Activated naive CD8-positive, alpha-beta T cell (primary cell): Measurements from ENCODE around the gene ABI3BP.

Source experiments
- H3K27ac Mint-ChIP-seq: one replicate; pipeline ENCODE4 v1.8.0; 2021; ENCODE audit warnings: mixed read lengths
- H3K27me3 Mint-ChIP-seq: one replicate; pipeline ENCODE4 v1.8.0; 2021; ENCODE audit warnings: mixed read lengths
- H3K36me3 Mint-ChIP-seq: one replicate; pipeline ENCODE4 v1.8.0; 2021; ENCODE audit warnings: mixed read lengths
- H3K4me1 Mint-ChIP-seq: one replicate; pipeline ENCODE4 v1.8.0; 2021; ENCODE audit warnings: low read depth, mixed read lengths
- H3K4me3 Mint-ChIP-seq: one replicate; pipeline ENCODE4 v1.8.0; 2021; ENCODE audit warnings: mild to moderate bottlenecking, mixed read lengths
- H3K9me3 Mint-ChIP-seq: one replicate; pipeline ENCODE4 v1.8.0; 2021; ENCODE audit warnings: low read depth, mixed read lengths

ABI3BP gene

DNA sequence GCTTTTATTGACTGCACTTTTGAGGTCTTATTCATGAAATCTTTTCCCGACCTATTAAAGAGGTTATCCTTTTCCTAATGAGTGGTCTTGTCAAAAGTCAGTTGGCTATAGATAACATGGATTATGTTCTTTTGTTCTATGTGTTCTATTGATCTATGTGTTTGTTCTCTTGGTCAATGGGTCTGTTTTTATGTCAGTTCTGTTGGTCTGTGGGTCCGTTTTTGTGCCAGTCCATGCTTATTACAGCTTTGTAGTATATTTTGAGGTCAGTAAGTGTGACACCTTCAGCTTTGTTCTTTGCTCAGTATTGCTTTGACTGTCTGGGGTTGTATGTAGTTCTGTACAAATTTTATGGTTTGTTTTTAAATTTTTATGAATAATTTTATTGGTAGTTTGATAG is 276.2 kb downstream of the ABI3BP start:
- Mint-ChIP-seq H3K36me3 (peaks cover 19% of the 10 kb centered on the region), H3K27me3 (no peaks in the 10 kb centered on the region), H3K27ac (no peak overlapping the region), H3K4me1 (peaks cover 55% of the 10 kb centered on the region), H3K4me3 (peak overlapping the region; percentile 6), H3K9me3 (no peaks in the 10 kb centered on the region)

DNA sequence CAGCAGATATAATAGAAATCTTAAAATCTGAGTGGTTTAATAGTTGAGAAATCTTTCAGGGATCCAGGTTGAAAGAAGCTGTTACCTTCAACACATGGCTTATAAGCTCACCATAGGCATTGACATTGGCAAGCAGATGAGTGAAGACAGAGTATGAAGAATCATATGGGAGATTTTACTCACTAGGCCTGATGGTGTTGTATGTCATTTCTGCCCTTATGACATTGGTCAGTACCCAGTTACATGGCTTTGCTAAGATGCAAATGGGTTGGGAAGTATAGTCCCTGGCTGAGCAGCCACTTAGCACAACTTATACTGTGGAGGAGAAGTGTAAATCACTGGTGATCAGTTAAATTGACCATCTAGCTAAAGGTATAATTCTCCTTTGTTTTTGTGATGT is 278.0 kb downstream of the ABI3BP start:
- Mint-ChIP-seq H3K4me1 (peaks cover 73% of the 10 kb centered on the region), H3K27me3 (no peaks in the 10 kb centered on the region), H3K36me3 (peaks cover 21% of the 10 kb centered on the region), H3K9me3 (no peaks in the 10 kb centered on the region), H3K4me3 (peak overlapping the region; percentile 9), H3K27ac (no peak overlapping the region)

- Mint-ChIP-seq H3K4me1 (peaks cover 49% of the 10 kb centered on the region), H3K27ac (peak overlapping the region; percentile 52), H3K36me3 (peaks cover 18% of the 10 kb centered on the region), H3K9me3 (no peaks in the 10 kb centered on the region), H3K27me3 (peaks cover 6% of the 10 kb centered on the region), H3K4me3 (peak overlapping the region; percentile 81)
These were observed 282.8 kb downstream of the ABI3BP start for GRCh38 chr3:100710261-100710968.

DNA sequence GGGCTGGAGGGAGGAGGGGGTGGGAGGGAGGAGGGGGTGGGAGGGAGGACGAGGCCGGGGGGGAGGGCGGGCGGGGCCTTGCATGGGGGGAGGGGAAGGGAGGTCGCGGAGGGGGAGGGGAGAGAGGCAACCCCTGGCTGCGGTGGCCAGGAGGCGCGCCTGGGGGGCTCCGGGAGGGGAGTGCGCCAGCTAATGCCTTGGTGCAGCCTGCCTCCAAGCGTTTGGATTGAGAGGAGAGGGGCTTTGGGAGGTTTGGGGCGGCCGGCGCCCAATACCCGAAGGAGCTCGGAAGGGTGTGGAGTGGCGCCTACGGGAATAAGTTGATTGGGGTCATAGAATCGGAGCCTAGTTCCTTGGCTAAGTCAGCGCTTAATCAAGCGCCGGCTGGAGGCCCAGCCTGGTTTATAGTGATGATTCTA is 283.4 kb downstream of the ABI3BP start:
- Mint-ChIP-seq H3K4me3 (peak overlapping the region; percentile 81), H3K4me1 (peaks cover 43% of the 10 kb centered on the region), H3K9me3 (no peaks in the 10 kb centered on the region), H3K36me3 (peaks cover 13% of the 10 kb centered on the region), H3K27ac (peak overlapping the region; percentile 52), H3K27me3 (peaks cover 6% of the 10 kb centered on the region)

DNA sequence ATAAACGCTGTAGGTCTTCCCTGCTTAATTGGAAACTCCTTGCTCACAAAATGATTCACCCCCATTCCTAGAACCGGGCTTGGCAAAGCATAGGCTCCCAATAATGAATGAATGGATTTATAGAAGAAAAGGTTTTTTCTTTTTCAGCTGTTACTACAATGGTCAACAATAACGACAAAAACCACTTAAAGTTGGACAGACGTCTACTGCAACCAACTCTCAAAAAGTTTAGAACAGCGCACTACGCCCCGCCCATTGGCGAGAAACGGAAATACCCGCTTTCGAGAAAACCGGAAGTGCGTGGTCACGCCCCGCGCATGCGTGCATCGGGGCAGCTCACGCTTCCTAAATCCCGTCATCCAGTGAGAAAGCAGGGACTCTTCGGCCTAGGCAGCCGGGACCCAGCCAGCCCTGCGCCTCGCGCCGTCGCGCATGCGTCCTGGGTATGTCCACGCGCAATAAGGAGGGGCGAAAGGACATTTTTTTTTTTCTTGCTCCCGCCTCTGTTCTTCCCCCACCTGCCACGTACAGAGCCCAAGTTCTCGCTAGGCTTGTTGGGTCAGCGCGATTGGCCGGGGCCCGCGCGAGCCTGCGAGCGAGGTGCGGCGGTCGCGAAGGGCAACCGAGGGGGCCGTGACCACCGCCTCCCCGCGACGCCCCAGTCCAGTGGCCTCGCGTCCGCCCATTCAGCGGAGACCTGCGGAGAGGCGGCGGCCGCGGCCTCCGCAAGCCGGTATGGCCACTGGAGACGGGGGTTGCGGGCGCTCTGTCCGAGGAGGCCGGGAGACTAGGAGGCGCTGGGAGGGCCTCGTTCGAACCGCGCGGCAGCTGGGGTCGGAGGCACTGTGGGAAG is 284.0 kb downstream of the ABI3BP start, which contains the start of gene TFG:
Gene TFG (plus strand): TSS at position 506 of the 853 bp plus-strand sequence. CDS start 4,192 bp downstream, outside the sequence.
- peaks cover 42% of the 10 kb centered on the region for H3K4me1 Mint-ChIP-seq
- peak within 1 kb of the TSS; percentile 88 for H3K4me3 Mint-ChIP-seq
- H3K36me3 Mint-ChIP-seq = peaks cover 13% of the 10 kb centered on the region
- peaks cover 6% of the 10 kb centered on the region for H3K27me3 Mint-ChIP-seq
- H3K9me3 Mint-ChIP-seq = no peaks in the 10 kb centered on the region
- peak within 1 kb of the TSS; percentile 90 for H3K27ac Mint-ChIP-seq

GRCh38 chr3:100708644-100708988 is 284.6 kb downstream of the ABI3BP start:
- H3K27me3 Mint-ChIP-seq = peaks cover 7% of the 10 kb centered on the region
- peaks cover 12% of the 10 kb centered on the region for H3K36me3 Mint-ChIP-seq
- peak overlapping the region; percentile 88 for H3K4me3 Mint-ChIP-seq
- H3K4me1 Mint-ChIP-seq = peaks cover 39% of the 10 kb centered on the region
- H3K27ac Mint-ChIP-seq = peak overlapping the region; percentile 90
- no peaks in the 10 kb centered on the region for H3K9me3 Mint-ChIP-seq

DNA sequence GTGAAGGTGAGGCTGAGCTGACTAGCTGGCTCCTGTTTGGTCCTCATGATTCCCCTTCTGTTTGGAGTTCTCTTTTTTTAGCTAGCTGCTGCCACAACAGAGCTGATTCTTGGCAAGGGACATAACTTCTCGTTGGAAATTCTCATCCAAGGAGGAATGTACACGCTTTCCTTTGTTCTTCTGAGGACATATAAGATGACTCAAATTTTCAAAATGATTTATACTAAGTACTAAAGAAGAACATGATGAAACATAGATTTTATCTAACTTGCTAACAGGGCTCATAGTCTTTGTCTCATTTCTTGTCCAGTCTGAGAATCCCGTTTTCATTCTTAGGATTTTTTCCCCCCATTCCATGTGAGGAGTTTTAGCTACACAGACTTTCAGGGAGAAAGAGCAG is 286.9 kb downstream of the ABI3BP start:
- H3K4me1 Mint-ChIP-seq = peaks cover 18% of the 10 kb centered on the region
- H3K36me3 Mint-ChIP-seq = peaks cover 8% of the 10 kb centered on the region
- H3K9me3 Mint-ChIP-seq = no peaks in the 10 kb centered on the region
- no peak overlapping the region for H3K27ac Mint-ChIP-seq
- H3K4me3 Mint-ChIP-seq = no peak overlapping the region
- peaks cover 12% of the 10 kb centered on the region for H3K27me3 Mint-ChIP-seq

DNA sequence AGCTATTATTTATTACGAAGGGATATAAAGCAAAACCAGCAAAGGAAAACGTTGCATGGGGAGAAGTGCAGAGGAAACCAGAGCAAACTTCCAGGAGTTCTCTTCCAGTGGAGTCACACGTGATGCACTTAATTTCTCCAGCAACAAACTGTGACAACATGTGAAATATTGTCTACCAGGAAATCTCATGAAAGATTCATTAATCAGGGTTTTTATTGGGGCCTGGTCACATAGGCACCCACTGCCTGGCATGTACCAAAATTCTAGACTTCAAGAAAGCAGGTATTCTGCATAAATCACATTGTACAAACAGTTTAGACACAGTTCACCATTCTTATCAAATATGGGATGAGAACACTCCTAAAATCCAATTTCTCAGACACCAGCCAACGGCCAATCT is 289.4 kb downstream of the ABI3BP start:
- Mint-ChIP-seq H3K9me3 (no peaks in the 10 kb centered on the region), H3K4me3 (no peak overlapping the region), H3K27me3 (peaks cover 20% of the 10 kb centered on the region), H3K36me3 (peaks cover 6% of the 10 kb centered on the region), H3K27ac (no peak overlapping the region), H3K4me1 (peaks cover 5% of the 10 kb centered on the region)

DNA sequence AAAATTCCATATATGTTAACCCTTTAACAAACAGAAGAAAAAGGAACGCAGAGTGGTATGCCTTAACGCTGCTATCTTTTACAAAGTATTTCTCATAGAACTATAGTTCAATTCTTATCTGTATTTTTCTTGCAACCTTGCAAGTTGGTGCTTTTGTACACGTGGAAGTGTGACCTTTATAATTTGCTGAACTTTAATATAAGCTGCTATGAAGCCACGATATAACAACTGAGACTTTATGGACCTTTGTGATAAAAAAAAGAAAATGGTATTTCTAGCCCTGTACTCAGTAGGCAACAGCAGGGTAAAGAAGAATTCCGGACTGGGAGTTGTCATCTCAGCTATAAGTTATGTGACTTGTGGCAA is 290.3 kb downstream of the ABI3BP start:
- H3K4me3 Mint-ChIP-seq = no peak overlapping the region
- peaks cover 23% of the 10 kb centered on the region for H3K27me3 Mint-ChIP-seq
- H3K4me1 Mint-ChIP-seq = no peaks in the 10 kb centered on the region
- H3K36me3 Mint-ChIP-seq = peaks cover 6% of the 10 kb centered on the region
- no peaks in the 10 kb centered on the region for H3K9me3 Mint-ChIP-seq
- H3K27ac Mint-ChIP-seq = no peak overlapping the region

DNA sequence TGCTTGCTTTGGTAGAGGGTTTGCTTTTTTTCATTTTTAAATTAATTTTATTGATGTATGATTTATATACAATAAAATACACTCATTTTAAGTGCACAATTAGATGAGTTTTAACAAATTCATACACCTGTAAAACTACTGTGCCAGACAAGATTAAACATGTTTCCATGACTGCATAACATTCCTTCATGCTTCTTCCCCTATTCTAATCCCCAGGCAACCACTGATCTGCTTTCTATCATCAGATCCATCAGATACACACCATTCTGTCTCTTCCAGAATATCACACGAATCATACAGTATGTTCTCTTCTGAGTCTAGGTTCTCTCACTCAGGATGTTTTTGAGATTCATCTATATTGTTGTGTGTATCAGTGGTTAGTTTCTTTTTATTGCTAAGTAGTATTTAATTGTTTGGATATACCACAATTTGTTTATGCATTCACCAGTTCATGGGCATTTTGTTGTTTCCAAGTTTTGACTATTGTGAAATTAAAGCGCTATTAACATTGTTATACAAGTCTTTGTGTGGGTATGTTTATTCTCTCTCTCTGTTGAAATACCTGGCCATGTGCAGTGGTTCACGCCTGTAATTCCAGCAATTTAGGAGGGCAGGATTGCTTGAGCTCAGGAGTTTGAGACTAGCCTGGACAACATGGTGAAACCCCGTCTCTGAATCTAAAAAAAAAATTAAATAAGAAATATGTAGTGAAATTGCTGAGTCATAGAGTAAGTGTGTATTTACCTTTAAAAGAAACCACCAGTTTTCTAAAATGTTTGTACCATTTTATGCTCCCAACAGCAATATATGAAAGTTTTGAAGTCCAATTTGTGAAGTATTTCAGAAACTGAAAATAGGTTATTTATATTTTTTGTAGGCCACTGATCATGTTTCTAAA is 290.9 kb downstream of the ABI3BP start:
- peaks cover 24% of the 10 kb centered on the region for H3K27me3 Mint-ChIP-seq
- H3K4me1 Mint-ChIP-seq = no peaks in the 10 kb centered on the region

DNA sequence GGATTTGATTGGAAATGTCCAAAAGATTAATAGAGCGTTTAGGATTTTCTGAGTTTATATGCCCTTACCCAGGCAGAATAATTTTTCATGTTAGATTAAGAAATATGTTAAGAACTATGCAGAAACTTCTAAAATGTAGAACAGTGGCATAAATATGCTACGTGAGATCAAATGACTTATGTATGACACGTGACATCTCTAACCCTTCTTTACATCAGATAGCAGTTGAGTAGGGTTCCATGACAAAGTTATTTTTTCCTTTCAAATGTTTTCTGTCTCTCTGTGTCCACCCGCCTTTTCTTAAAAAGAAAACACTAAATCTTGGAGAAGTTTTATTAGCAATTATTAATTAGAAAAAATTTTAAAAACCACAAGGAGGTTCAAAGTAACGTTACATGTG is 292.5 kb downstream of the ABI3BP start:
- H3K9me3 Mint-ChIP-seq = no peaks in the 10 kb centered on the region
- H3K27ac Mint-ChIP-seq = no peak overlapping the region
- H3K4me1 Mint-ChIP-seq = no peaks in the 10 kb centered on the region
- H3K36me3 Mint-ChIP-seq = peaks cover 3% of the 10 kb centered on the region
- H3K27me3 Mint-ChIP-seq = peaks cover 23% of the 10 kb centered on the region
- H3K4me3 Mint-ChIP-seq = no peak overlapping the region

More for the DNA sequence above, 290.9 kb downstream of the ABI3BP start:
- Mint-ChIP-seq H3K4me3 (no peak overlapping the region), H3K36me3 (peaks cover 6% of the 10 kb centered on the region), H3K27ac (no peak overlapping the region), H3K9me3 (no peaks in the 10 kb centered on the region)
